HG03521 (cell line): Measurements from ENCODE around the gene FRK.
"Not testable (repeated sequence)": the region's sequence is repeated elsewhere in the genome, so short reads cannot be mapped to it uniquely, and the experiment has no call there.

Experiments used
- ATAC-seq: cut with Tn5 transposase; IDR thresholded peaks from one replicate; pipeline ENCODE4 v1.9.1; 2021; ENCODE audit warnings: mild to moderate bottlenecking, moderate library complexity; ENCODE audit not compliant: unreplicated experiment

Gene FRK

DNA sequence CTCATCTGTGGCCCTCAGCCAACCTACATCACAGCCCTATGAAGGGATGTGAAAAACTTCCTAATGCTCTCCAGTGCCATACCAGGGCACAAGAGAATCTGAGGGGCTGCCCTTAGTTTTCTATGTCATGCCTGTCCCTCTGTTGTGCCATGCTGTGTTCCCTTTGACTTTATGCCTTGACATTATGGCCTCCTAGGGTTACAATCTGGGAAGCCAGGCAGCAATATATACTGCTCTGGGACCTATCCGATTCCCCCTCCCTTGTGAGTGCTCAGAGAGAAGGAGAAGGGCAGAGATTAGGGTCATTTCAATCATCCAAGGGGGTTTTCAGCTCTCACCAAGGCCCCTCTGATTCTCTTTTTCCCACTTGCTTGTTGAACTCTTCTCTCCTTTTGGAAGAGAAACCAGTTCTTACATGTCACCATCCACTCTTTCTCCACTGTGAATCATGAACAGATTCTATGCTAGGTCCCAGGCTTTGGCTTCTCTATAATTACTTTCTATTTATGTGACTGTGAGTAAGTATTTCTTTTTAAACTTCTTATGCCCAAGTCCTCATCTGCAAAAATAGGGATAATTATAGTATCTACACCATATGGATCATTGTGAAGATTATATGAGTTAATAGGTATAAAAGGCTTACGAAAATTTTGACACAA lies 14.2 kb upstream of the FRK start:
- ATAC-seq, result no peak

DNA sequence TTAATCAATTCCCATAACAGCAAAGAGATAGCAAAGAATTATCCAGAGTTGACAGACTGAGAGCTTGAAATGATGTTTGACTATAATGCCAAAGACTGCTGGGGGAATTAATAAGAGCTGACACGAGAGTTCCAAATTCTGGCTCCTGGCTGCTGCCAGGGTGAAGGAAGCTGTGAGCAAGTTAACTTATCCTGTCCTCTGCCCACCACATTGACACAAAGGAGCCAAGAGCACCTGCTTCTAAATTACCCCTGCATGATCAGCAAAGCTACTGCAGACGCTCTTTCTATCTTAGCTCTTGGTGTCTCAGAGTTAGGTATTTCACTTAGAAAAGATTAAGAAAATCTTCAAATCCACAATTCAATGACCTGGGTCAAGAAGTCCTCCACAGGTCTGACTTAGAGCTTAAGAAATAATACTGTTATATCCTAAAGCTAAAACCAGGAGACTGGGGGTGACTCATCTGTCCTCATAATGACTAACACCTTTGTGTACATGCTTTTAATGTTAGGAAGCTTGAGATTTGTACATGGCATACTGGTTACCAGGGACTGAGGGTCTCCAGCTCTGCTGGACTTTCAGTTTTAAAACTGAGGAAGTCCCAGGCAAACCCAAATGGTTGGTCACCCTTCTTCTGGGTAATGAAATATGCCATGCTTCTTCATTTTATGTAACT lies 13.2 kb upstream of the FRK start:
- no peak for ATAC-seq

- no peak for ATAC-seq
Observed at GRCh38 chr6:116072368-116072767, 11.7 kb upstream of the FRK start.

- ATAC-seq, result no peak
Observed at GRCh38 chr6:116070616-116071389, 10.1 kb upstream of the FRK start.

GRCh38 chr6:116070101-116070500 lies 9.4 kb upstream of the FRK start:
- no peak for ATAC-seq

DNA sequence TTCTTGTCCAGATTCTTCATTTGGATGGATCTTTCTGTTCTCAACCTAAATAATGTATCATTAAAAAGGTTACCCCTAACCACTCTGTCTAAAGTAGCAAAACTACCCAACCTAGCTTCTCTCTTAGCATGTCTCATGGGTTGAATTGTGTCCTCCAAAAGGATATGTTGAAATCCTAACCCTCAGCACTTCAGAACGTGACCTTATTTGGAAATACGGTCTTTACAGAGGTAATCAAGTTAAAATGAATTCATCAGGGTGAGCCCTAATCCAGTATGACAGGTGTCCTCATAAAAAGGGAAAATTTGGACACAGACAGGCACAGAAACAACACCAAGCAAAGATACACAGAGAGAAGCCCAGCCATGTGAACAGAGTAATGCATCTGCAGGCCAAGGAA lies 6.1 kb upstream of the FRK start:
- no peak for ATAC-seq

- no peak for ATAC-seq
Observed at GRCh38 chr6:116064666-116065065, 4.0 kb upstream of the FRK start.

GRCh38 chr6:116062496-116062895 lies 1.8 kb upstream of the FRK start:
- no peak for ATAC-seq

DNA sequence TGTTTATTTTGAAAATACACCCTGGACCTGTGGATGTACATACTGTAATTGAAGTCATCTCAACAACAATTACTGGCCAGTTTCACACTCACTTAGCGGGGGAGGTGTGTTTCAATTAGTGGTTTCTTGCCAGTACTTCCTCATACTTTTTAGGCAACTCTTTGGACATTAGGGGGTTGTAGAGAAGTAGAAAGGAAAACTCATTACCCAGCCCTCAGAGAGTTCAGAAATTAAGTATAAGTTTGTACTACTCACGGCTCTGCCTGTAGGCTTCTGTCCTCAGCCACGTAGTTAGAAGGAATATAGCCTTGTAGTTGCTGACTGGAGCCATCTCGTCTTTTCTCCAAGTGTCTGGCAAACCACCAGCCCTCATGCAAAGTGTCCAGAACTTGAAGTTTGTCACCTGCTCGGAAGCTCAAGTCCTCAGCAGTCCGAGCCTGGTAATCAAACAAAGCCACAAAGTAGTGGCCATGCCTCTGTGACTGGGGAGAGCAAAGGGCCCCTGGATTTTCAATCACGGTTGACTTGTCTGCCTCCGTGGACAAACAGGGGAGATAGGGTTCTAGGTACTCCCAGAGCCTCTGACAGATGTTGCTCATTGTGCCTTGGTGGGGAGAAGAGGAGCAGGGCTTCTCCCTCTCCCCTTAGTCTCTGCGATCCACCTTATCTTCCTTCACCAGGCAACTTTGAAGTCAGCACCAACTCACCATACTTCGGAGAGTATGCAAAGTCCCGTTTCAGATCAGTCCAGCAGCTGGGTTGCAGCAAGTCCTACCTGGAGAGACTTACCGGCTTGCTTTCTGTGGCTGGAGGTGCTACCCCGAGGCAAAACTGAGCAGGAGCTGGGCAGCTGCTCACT lies 749 bp downstream of the FRK start:
- ATAC-seq, result peak; percentile 77

- no peak for ATAC-seq
Observed at GRCh38 chr6:116057766-116058165, 2.9 kb downstream of the FRK start.

GRCh38 chr6:116055513-116055912 lies 5.2 kb downstream of the FRK start:
- no peak for ATAC-seq

DNA sequence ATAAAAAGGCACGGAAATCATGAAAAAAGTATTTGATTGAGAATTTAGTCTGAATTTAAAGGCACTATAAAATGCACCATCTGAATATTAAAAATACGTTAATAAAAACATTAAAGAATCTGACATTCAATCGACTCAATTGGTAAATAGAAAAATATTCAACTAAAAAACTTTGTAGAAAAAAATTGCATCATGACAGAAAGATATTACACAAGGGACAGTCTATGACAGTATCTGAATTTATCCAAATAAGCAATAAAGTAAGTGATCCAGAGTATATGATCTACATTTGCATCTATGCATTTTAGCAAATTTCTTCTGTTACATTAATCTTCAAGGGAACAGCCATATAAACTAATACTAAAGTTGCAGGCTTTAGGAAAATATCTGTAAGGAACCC lies 9.4 kb downstream of the FRK start:
- ATAC-seq, result no peak

DNA sequence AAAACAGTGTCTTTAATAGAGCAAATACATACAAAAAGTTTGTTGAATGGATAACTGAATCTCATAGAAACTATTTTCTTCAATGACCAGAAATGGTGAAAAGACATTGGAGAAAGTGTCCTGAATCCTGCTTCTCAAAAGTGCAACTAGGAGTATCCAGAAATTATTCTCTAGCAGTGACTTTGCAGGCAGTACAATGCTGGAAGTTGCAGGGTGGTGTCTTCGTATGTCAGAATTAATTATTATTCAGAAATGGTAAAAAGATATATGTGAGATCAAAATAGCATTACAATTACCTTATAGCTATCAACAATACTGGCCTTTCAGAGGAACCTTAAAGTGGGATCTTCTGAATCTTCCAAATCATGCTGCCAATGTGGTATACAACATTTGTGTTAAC lies 10.0 kb downstream of the FRK start:
- no peak for ATAC-seq

- no peak for ATAC-seq
Observed at GRCh38 chr6:116049321-116049720, 11.4 kb downstream of the FRK start.

DNA sequence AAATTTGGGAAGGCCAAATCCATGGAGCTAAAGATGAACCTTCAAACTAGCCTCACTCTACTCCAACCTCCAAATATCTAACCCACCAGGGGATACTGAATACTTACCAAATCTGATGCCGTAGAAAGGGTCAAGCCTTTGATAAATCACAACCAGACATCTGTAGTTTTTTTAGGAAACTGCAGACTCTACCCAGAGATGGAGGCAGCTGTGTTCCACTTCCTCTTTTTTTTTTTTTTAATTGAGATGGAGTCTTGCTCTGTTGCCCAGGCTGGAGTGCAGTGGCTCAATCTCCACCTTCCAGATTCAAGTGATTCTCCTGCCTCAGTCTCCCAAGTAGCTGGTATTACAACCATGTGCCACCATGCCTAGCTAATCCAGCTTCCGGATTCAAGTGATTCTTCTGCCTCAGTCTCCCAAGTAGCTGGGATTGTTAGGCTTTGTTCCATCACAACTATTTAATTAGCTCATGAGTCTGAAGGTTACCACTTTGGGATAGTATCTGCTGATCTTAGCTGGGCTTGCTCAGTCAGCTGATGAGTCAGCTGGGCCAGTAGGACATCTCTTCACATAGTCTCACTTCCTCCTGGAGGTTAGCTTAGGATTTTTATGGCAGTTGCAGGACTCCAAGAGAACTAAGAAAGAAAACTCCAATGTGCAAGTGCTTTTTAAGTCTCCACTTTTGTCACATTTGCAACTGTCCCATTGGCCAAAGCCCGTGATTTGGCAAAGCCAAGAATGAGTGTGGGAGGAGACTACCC lies 13.3 kb downstream of the FRK start:
- ATAC-seq, result no peak

- ATAC-seq, result no peak
Observed at GRCh38 chr6:116046737-116047136, 14.0 kb downstream of the FRK start.

- not testable (repeated sequence) for ATAC-seq
Observed at GRCh38 chr6:116046272-116046671, 14.4 kb downstream of the FRK start.

DNA sequence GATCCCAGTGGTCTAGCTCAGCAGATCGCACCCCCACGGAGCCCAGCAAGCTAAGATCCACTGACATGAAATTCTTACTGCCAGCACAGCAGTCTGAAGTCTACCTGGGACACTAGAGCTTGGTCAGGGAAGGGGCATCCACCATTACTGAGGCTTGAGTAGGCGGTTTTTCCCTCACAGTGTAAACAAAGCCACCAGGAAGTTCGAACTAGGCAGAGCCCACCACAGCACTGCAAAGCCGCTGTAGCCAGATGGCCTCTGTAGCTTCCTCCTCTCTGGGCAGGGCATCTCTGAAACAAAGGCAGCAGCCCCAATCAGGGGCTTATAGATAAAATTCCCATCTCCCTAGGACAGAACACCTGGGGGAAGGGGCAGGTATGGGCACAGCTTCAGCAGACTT lies 18.8 kb downstream of the FRK start:
- ATAC-seq, result no peak

DNA sequence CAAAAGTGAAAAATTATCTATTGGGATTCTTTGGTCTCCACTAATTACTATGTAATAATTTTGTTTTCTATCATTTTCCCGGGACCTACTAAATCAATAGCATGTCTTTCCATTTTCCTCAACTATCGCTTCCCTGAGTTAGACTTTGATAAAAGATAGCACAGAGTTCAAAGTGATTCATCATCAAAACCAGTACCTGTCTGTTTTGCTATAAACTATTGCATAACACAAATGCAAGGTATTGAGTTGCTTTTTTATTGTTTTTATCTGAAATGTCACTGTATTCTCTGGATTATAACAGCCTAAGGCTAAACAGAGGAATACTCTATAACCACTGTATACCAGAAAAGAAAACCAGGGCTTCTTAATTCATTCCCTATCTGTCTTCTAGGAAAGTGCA lies 19.7 kb downstream of the FRK start:
- no peak for ATAC-seq

- no peak for ATAC-seq
Observed at GRCh38 chr6:116036885-116037284, 23.8 kb downstream of the FRK start.
